A172 (cell line): Measurements from ENCODE around the gene SIPA1L3. TPM values are rescaled to one million over a fixed set of nuclear protein-coding genes. Genes with fewer than 3 reads are reported as not detected.

Experiments
- DNase-seq: peaks from one replicate; pipeline ENCODE4 v3.0.0-alpha.2; 2015; ENCODE audit warnings: low spot score
- total RNA-seq: library from RNA; depleted of rRNA; stranded (reverse); fragments of >200 nt; shearing (Covaris generic); gene quantifications from 2 replicates; pipeline ENCODE4 v1.2.3, GENCODE V29; 2014

The SIPA1L3 gene
- total RNA-seq, 1 experiment from 2014 or later, result 42.2 TPM

DNA sequence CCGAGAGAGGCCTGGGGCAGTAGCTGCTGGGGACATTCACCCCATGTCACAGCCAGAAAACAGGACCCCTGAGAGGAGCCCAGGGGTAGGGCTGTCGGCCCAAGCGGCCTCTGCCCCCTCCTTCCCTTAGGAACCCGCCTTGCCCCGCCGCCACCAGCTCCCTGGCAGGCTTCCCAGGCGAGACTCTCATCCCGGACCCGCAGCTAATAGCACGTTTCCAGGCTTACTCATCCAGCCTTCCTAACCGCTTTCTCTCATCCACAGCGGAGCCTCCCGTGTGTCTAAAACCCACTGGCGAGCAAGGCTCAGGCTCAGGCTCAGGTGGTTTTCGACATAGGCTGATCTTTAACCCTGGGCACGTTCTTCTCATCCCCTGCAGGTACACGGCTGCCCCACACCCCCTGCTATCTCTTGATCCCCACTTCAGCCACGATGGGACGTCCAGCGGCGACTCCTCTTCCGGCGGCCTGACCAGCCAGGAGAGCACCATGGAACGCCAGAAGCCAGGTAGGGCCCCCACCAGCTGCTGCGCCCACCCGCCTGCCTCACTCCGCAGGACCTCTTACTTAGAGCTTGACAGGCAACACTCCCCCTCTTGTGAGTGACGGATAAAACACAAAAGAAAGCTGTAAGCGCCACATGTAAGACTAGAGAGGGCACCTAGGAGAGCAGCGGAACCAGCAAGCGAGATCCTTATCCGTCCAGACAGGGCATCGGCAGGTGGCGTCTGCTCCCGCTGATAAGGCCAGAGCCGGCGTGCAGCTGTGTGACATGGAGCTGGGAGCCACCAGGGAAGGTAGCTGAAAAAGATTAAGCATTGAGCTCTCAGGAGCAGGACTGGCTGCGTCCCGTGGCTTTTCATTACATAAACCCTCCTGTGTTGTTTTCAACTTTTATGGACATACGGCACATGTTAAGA is 245.7 kb downstream of the SIPA1L3 start:
- DNase-seq, result peak; percentile 70

DNA sequence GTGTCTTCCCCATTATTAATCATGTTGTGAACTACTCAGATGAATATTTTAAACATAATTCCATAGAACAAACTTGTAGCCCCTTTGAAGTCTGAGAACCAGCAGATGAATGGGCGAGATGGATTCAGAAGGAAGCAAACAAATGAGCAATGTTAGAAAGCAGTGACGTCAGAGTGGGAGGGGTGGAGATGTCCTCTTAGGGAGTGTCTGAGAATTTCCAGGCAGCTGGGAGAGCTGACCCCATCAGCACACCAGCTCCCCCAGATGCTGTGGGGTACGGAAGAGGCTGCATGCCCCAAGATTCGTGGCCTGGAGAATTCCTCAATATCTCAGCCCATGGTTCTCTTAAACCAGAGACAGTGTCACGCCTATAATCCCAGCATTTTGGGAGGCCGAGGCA is 248.4 kb downstream of the SIPA1L3 start:
- peak; percentile 25 for DNase-seq

DNA sequence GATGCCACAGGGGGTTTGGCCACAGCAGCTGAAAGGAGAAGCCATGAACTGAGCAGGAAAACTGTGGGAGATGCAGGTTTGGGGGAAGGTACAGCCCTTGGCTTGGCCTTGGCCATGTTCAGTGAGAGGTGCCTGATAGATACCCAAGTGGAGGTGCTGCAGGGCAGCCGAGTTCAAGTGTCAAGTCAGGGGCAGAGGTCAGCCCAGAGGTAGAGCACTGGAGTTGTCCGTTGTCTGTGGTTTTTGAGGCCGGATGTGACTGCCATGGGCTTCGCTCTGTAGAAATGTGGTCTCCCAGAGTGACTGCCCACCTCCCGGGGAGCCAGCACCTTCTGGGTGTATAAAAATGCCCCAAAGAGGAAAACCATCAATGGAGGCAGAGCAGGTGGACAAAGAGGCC is 251.7 kb downstream of the SIPA1L3 start:
- DNase-seq, result no peak

DNA sequence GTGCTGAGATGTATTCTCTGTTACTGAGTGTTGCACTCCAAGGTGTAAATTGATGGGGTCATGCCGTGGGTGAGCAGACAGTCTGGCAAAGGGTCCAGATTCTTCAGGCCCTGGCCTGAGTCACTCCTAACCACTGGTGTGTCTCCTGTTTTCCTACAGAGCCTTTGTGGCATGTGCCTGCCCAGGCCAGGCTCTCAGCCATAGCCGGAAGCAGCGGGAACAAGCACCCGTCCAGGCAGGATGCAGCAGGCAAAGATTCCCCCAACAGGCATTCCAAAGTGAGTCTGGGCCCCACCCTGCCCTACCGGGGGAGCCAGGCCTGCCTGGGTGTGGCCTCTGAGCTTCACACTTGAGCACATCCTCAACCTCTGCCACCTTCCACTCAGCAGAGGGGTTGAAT is 255.1 kb downstream of the SIPA1L3 start:
- DNase-seq, result no peak

DNA sequence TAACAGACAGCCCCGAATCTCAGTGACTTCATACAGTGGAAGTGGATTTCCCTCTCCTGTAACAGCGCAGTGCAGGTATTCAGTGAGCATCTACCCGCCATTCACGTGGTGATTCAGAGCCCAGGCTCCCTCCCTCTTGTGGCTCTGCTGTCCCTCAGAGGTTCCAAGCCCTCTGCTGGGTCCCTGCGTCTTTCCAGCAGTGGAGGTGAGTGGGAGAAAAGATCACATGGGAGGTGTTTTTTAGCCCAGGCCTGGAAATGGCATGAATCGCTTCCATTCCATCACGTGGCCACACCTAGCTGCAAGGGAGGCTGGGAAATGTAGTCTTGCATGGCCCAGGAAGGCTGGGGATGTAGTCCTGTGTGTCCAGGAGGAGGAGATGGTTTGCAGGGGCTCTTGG is 255.6 kb downstream of the SIPA1L3 start:
- DNase-seq, result no peak

DNA sequence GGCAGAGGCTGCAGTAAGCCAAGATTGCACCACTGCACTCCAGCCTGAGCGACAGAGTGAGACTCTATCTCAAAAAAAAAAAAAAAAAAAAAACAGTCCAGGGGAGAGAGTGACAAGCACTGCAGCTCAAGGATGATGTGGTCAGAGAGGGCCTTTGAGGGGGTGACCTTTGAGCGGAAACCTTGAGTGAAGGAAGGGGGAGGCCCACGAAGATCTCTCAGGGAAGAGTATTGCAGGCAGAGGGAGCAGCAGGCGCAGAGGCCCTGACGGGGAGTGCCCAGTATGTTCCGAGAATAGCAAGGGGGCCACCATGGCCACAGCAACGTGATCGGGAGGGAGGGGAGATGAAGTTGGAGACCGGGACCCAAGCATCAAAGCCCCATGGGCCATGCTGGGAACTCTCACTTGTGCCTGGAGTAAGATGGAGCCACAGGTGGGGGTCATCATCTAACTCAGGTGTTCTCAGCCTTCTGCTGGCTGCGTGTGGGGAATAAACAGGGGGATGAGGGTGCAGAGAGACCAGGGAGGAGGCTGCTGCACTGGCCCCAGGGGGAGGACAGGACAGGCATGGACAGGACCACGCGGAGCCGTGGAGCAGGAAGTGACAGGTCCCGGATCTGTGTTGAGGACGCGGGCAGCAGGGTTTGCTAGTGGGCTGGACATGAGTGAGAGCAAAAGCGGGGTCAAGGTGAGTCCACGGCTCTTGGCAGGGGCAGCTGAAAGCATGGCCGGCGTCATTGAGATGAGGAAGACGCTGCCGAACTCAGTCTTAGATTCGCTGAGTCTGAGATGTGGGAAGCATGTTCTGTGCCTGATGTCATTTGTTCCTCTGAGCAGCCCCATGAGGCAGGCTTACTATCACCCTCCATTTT is 256.6 kb downstream of the SIPA1L3 start:
- no peak for DNase-seq

DNA sequence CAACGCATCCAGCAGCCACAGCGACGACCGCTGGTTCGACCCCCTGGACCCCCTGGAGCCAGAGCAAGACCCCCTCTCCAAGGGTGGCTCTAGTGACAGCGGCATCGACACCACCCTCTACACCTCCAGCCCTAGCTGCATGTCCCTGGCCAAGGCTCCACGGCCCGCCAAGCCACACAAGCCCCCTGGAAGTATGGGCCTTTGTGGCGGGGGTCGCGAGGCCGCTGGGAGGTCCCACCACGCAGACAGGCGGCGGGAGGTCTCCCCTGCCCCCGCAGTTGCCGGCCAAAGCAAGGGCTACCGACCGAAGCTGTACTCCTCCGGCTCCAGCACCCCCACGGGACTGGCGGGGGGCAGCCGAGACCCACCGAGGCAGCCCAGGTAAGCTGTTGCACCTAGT is 257.5 kb downstream of the SIPA1L3 start:
- DNase-seq, result no peak

DNA sequence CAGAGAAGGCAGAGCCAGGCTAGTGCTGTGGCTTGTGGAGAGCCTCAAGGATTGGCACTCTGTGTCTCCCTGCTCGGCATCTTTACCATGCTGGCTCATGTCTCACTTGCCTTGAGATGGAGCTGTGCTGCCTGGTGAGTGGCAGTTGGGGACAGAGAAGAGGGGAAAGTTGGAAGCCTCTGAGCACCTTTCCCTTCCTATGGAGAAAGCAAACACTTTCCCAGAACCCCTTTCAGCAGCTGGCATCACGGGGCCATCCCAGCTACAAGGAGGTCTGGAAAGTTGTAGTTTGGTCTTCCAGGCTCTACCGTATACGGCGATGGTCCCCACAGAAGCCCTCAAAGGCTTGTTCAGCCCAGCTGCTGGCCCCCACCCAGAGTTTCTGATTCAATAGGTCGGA is 258.3 kb downstream of the SIPA1L3 start:
- DNase-seq, result no peak

DNA sequence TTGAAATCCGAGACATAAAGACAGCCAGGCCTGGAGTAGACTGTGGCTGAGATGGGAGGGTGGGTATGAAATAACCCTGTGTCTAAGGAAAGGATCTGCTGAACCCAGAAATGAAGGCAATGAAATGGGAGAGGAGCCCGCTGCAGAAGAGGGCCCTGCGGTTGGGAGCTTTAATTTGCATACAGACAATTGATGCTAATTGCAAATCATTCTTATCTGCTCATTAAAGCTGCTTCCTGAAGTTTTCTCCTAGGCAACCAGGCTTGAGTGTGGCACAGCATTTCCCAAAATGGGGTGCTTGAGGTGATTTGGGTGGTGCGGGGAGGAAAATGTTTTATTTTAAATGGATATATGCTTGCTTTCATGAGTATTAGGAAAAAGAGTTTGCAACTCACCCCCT is 261.6 kb downstream of the SIPA1L3 start:
- DNase-seq, result no peak

DNA sequence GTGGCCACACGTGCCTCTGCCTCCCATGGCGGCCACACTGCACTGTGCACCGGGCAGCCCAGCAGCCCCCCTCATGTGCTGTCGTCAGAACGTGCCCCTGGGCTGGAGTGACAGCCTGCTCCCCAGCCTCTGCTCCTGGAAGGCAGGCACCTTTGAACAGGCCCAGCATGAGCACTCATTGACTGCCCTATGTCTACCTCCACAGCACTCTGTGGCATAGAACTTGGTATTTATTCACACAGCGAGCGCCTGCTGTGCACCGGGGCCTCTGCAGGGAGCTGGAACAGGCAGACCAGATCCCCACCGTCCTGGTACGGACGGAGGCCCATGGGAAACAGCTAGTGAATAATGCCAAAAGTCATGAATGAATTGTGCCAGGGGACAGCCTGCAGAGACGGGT is 263.3 kb downstream of the SIPA1L3 start:
- DNase-seq, result no peak

DNA sequence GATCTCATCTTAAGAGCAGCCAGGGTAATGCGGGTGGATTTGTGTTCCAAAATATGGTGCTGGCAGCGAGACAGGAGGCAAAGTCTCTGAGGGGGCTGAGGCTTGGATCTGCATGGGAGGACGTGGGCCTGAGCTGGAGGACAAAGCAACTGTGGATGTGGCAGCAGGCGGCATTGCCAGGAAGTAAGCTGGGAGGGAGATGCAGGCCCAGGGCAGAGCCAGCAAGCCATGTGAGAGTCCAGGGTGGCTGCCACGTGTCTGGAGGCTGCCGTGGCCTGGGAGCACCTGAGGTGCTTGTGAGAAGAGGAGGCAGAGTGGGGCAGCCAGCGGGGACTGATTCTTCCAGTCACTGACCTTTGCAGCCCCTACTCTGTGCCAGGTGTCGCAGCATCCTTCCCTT is 265.0 kb downstream of the SIPA1L3 start:
- DNase-seq, result no peak

DNA sequence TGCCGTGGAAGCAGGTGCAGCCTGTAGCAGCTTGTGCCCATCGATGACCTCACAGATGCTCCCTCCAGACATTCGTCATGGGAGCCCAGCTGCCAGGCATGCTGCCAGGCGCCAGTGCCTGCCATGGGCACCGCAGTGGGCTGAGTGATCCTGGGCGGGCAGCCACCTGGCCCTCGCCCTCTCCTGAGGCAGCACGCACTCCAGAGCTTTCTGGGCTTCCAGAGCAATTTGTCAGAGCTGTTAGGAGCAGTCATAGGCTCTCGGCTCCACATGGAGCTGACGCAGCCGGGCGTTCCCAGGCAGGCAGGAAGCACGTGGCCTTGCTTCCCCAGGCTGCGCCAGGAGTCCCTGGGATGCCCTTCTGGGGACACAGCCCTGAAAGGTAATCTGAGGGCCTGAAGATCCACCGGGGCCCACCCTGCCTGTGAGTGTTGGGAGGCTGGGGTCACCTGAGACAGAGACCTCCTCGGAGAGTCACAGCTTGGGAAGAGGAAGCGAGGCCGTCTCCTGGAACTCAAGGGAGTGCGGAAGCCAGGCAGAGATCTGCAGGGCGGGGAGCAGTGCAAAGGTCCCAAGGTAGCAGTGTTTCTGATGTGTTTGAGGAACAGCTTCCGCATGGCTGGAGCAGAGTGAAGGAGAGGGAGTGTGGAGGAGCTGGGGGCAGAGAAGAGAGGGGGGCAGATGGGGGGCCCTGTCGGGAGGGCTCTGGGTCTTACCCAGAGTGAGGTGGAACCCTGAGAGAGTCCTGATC is 266.5 kb downstream of the SIPA1L3 start:
- DNase-seq, result peak; percentile 99

DNA sequence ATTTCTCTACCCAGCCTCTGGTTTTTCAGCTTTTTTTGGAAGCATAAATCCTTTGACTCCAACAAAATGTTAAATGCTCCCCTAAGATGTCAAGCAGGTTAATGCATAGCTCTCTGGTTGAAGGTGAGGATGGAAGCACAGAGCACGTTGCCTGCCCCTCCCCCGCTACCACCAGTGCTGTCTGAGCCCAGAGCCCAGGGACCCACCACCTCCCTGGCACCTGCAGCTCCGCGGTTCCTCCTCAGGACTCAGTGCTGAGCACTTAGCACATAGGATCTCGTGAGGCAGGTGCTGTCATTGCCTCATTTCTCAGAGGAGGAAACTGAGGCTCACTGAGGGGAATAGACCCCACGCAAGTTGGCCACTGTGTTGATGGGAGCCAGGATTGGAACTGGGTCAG is 268.4 kb downstream of the SIPA1L3 start:
- no peak for DNase-seq

DNA sequence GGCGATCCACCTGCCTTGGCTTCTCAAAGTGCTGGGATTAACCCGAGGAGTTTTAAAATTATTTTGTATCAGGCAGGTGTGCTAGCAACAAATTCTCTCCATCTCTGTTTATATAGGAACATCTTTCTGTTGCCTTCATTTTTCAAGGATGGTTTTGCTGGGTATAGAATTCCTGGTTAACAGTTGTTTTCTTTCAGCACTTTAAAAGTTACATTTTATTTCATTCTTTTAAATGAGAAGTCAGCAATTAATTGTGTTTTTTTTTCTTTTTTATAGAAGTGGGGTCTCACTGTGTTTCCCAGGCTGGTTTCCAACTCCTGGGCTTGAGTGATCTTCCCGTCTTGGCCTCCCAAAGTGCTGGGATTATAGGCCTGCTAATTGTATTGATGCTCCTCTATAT is 273.1 kb downstream of the SIPA1L3 start:
- no peak for DNase-seq

DNA sequence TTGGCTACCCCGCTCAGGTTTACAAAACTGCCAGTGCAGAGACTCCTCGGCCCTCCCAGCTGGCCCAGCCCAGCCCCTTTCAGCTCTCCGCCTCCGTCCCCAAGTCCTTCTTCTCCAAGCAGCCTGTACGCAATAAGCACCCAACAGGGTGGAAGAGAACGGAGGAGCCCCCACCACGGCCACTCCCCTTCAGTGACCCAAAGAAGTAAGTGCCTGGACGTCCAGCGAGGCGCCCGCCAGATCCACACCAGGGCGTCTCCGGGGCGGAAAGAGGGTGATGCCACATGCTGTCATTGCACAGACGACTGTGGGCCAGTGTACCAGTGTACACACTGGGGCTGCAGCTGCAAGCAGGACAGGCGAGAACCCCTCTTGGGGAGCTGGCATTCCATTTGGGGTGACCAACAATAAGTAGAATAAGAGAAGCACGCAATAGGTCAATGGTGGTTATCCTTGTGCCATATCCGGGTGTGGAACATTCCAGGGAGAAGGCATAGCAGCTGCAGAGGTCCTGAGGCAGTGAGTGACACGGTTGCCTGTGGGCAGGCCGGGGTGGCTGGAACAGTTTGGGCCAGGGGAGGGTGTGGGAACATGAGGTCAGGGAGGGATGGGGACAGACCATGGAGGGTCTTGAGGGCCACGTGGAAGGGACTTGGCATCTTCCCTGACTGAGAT is 275.7 kb downstream of the SIPA1L3 start:
- no peak for DNase-seq

DNA sequence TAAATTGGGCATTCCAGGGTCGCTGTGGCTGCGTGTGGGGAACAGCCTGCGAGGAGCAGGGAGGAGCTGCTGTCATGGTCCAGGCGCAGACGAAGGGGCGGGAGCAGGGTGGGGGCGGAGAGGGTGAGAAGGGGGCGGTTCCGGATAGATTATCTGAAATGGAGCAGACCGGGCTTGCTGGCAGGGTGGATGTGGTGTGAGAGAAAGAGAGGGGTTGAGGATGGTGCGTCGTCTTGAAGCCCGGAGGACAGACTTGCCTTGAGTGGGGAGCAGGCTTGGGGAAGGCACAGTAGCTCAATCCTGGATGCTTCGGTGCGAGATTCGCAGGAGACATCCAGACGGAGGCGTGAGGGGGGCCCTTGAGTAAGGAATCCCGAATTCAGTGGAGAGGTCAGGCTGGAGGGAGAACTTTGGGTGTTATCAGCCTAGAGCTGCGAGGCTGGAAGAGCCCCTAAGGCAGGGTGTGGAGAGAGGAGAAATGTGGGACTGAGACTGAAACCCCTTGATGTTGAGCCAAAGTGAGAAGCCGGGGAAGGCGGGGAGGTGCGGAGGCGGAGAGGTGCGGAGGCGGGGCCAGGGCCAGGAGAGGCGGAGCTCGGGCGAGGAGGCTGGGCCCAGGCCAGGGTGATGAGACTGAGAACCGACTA is 276.4 kb downstream of the SIPA1L3 start:
- DNase-seq, result no peak

DNA sequence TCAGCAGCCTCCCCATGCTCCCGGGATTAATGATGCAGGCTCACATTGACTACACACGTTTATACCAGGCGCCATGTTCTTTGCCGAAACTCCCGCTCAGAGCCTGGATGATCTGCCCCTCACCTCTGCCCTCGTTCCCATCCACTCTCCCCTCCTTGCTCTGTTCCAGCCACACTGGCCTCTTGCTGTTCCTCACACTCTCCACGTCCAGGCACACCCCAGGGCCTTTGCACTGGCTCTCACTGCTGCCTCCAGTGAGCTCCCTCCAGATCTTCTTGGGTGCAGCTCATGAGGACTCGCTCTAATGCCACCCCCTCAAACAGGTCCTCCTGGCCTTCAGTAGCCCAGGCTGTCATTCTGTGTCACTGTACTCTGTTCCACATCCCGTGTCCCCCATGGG is 277.8 kb downstream of the SIPA1L3 start:
- DNase-seq, result no peak

DNA sequence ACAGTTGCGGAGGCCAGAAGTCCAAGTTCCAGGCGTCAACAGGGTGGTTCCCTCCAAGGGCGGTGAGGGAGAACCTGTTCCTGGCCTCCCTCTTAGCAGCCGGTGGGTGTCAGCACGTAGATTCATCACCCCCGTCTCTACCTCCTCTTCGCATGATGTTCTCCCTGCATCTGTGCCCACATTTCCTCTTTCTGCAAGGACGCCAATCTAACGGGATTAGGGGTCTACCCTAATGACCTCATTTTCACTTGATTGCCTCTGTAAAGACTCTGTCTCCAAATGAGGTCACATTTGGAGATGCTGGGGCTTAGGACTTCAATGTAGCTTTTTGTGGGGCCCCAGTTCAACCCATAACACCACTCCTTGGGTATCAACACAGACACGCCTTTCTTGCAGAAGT is 278.6 kb downstream of the SIPA1L3 start:
- DNase-seq, result no peak

DNA sequence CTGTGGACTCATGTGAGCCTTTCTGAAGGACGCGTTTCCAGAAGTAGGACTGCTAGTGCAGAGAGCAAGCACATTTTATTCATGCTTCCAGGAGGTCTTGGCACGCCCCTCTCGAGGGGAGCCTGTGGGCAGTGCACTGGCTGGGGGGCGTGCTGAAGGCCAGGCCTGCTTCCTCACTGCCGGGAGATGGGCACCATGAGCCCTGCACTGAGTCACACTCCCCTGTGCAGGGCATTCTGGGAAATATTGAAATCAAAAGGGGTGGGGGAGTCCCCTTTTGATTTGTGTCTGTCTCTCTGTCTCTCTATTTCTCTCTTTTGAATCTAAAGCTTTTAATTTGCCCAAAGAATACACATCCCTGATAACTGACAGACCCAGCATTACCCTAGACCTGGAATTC is 283.1 kb downstream of the SIPA1L3 start:
- no peak for DNase-seq

DNA sequence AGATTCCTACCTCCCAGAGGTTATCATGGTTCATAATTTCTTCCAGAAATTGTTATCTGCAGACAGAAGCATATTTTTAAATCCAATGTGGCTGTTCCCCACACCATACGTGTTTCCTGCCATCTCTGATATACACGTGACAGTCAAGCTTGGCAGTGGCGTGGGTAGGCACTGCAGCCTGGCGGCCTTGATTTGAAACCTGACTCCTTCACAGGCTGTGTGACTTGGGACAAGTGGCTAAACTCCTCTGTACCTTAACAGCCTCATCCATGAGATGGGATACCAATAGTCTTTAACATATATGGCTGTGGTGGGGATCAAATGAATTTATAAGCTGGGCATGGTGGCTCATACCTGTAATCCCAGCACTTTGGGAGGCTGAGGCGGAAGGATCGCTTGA is 283.8 kb downstream of the SIPA1L3 start:
- no peak for DNase-seq

DNA sequence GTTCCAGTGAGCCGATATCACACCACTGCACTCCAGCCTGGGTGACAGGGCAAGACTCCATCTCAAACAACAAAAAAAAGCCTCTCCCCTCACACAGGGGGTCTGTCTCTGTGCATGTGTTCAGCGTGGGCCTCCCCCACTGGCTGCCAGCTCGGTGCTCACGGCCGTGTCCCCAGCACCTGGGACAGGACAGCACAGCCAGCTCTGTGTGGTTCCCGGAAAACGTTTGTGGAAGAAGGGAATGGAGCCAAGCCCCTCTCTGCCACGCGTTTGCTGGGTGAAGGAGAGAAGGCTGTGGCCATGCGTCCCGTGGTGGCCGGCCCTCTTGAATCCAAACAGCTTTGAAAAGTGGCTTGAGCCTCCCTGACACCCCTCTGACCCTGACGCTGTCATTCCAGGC is 284.7 kb downstream of the SIPA1L3 start:
- no peak for DNase-seq
